Esophagus (tissue), 2 donors: Measurements from ENCODE around the gene SLC13A5. TPM values are rescaled to one million over a fixed set of nuclear protein-coding genes. Genes with fewer than 3 reads are reported as not detected.
"Not testable (repeated sequence)": the region's sequence is repeated elsewhere in the genome, so short reads cannot be mapped to it uniquely, and the experiment has no call there.

ENCODE experiments used
- H3K27ac ChIP-seq, 2 donors: one replicate each; pipeline ENCODE4 v1.5.1; 2013; ENCODE audit warnings: low read depth in 2 of 2, mild to moderate bottlenecking in 2 of 2, inconsistent platforms in 1 of 2, low read length in 1 of 2, moderate library complexity in 1 of 2
- H3K27me3 ChIP-seq, 2 donors: one replicate each; pipeline ENCODE4 v1.6.1; 2013; ENCODE audit warnings: low read length in 2 of 2, control low read depth in 1 of 2, mild to moderate bottlenecking in 1 of 2; ENCODE audit not compliant: insufficient read depth in 2 of 2, control insufficient read depth in 1 of 2
- H3K36me3 ChIP-seq, 2 donors: one replicate each; pipeline ENCODE4 v1.6.1; 2013; ENCODE audit warnings: low read length in 1 of 2; ENCODE audit not compliant: control insufficient read depth in 2 of 2, insufficient read depth in 2 of 2
- H3K4me1 ChIP-seq, 2 donors: one replicate each; pipeline ENCODE4 v1.6.1; 2013; ENCODE audit warnings: low read length in 1 of 2; ENCODE audit not compliant: control insufficient read depth in 2 of 2, insufficient read depth in 2 of 2
- H3K4me3 ChIP-seq, 2 donors: one replicate each; pipeline ENCODE4 v1.5.1; 2013; ENCODE audit warnings: low read length in 2 of 2, mild to moderate bottlenecking in 2 of 2, low read depth in 1 of 2, moderate library complexity in 1 of 2
- H3K9me3 ChIP-seq, 2 donors: one replicate each; pipeline ENCODE4 v1.6.1; 2013; ENCODE audit warnings: mild to moderate bottlenecking in 2 of 2, low read depth in 1 of 2, low read length in 1 of 2, moderate library complexity in 1 of 2; ENCODE audit not compliant: control insufficient read depth in 2 of 2, insufficient read depth in 1 of 2
- WGBS, 2 donors: extraction: QIAGEN DNeasy Blood & Tissue Kit; methylation state at CpG; one replicate each; pipeline ENCODE4 v1.1.7; 2013; 5-methylcytosine and 5-hydroxymethylcytosine counted together
- polyA plus RNA-seq, 2 donors: library from polyadenylated mRNA; stranded (reverse); fragments of 200-250 nt; gene quantifications; one replicate each; pipeline ENCODE4 v1.2.3, GENCODE V29; 2013
- donor health status: healthy with polysubstance abuse.
- donor health status: Bipolar disorder and iron deficiency.

The SLC13A5 gene
- polyA plus RNA-seq, 2 donors = 0.49 to 2.1 TPM

DNA sequence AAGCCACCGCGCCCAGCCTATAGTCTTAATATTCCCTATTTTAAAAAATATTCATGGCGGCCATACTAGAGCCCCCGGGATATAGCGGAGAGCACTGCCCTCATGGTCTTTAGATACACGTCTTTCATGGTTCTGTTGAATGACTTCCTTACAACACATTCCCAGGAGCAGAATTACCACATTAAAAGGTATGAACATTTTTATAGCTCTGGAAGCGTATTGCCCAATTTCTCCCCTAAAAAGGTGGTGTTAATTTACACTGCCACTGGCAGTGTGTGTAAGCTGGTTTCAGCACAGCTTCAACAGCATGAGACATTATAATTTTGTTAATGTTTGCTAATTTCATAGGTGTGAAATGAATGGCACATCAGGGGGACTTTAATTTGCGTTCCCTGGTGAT is 42.6 kb downstream of the SLC13A5 start:
- H3K4me1 ChIP-seq = peaks cover 3 to 13% of the 10 kb centered on the region in 2 donors

DNA sequence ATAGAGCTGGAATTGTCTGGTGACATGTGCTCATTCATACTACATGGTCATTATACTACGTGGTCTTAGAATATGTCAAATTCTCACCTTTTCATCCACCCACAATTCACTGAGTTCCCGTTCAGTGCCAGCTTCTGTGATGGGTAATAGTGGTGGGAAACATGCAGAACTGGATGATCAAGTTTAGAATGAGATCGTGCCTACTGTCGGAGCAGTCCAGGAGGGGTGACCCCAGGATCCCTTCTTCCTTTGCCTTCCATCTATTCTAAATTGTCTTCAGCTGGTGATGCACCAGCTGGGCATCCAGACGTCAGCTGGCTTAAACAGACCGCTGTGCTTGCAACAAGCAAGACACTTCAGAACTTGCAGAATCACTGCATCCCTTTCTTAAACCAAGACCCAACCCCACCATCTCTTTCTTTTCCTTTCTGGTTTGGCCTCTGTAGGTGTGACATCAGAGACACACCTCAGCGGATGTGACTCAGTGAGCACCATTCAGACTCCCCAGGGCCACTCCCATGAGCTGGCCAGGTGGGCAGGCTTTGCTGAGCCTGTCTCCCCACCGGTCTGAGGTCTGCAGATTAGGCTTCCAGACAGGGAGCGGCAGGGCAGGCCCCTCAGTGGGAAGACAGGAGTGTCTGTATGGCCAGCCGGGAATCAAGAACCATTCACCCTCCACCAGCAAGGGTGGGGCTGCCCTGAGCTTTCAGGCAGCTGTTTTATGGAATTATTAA is 43.5 kb downstream of the SLC13A5 start:
- Histone ChIP-seq H3K4me1 (peaks cover 3 to 8% of the 10 kb centered on the region in 2 donors), H3K27me3 (no peaks in the 10 kb centered on the region), H3K27ac (peak overlapping the region; percentile 88 to 99), H3K4me3 (no peak overlapping the region), H3K36me3 (no peaks in the 10 kb centered on the region), H3K9me3 (no peaks in the 10 kb centered on the region)
- WGBS, 2 donors = 49 to 60% methylated on average over 10 of the region's 10 CpGs

More for the DNA sequence above, 42.6 kb downstream of the SLC13A5 start:
- H3K27me3 ChIP-seq = no peaks in the 10 kb centered on the region
- WGBS, 2 donors = 88 to 89% methylated on average over 8 of the region's 8 CpGs
- no peak overlapping the region for H3K4me3 ChIP-seq
- no peaks in the 10 kb centered on the region for H3K36me3 ChIP-seq
- peaks cover 0 to 2% of the 10 kb centered on the region in 2 donors for H3K9me3 ChIP-seq
- H3K27ac ChIP-seq = peak overlapping the region; percentile 63 to 81

DNA sequence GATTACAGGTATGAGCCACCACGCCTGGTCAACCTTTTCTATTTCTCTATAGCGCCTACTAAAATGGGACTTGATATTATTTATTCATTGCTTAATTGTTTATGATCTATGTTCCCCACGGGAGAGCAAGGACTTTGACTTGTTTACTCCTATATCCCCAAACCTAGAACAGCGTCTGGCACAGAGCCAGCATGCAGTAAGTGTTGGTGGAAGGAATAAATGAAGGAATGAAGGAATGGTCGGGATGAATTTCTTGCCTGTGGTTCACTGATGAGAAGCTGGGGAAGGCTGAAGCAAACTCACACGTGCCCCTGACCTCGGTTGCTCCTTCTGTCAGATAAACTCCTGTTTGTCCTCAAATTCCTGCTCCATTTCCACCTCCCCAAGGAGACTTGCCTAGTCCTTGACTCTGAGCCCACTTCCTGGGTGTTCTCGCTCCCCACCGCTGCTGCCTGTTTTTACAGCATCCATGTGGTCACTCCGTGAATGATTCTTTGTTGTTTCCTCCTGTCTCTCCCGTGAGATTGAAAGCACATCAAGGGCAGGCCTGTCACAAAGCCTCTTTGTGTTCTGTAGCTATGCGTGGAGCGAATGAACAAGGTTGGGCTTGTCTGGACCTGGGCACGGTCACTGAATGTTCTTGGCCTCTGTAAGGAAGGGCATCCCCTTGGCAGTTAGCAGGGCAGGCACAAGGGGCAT is 44.3 kb downstream of the SLC13A5 start:
- Histone ChIP-seq H3K4me3 (no peak overlapping the region), H3K36me3 (no peaks in the 10 kb centered on the region), H3K27ac (peak overlapping the region; percentile 88 to 99), H3K27me3 (no peaks in the 10 kb centered on the region), H3K9me3 (no peaks in the 10 kb centered on the region), H3K4me1 (peaks cover 3 to 8% of the 10 kb centered on the region in 2 donors)
- WGBS, 2 donors = 62% methylated on average over 14 of the region's 14 CpGs

DNA sequence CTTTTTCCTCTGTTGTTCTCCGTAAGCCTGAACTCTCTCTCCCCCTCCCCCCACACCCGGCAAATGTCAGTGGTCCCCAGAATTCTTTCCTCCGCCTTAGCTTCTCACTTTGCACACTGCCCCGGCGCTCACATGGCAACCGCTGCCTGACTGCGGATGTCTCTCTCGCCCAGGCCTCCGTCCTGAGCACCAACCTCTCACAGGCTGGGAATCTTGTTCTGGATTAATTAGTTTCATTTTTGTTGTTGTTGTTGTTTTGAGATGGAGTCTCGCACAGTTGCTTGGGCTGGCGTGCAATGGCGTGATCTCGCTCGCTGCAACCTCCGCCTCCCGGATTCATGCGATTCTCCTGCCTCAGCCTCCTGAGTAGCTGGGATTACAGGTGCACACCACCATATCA is 45.0 kb downstream of the SLC13A5 start:
- Histone ChIP-seq H3K9me3 (no peaks in the 10 kb centered on the region), H3K4me3 (no peak overlapping the region), H3K27me3 (no peaks in the 10 kb centered on the region), H3K36me3 (no peaks in the 10 kb centered on the region), H3K27ac (peak overlapping the region in 1 of 2 donors; percentile 34), H3K4me1 (peaks cover 3 to 8% of the 10 kb centered on the region in 2 donors)
- 91% methylated on average over 17 of the region's 17 CpGs for WGBS, 2 donors

DNA sequence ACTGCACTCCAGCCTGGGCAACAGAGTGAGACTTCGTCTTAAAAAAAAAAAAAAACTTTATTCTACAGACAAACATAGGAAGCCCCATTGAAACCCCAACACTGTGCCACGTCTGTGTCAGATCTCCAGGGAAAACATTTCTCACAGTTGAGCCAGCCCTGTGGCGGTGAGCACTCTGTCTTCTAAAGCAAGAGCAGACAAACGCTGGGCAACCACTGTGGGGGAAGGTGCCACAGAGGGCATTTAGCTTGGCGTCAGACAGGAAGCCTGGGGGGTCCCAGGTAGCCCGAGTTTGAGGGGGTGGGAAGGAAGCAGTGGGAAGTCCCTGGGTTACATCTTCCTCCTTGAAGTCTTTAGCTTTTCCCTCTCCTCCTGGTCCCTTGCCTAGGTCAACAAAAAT is 45.7 kb downstream of the SLC13A5 start:
- Histone ChIP-seq H3K27me3 (no peaks in the 10 kb centered on the region), H3K36me3 (no peaks in the 10 kb centered on the region), H3K4me3 (no peak overlapping the region), H3K27ac (no peak overlapping the region), H3K9me3 (no peaks in the 10 kb centered on the region), H3K4me1 (peaks cover 3 to 8% of the 10 kb centered on the region in 2 donors)
- 51 to 58% methylated on average over 6 of the region's 6 CpGs for WGBS, 2 donors

DNA sequence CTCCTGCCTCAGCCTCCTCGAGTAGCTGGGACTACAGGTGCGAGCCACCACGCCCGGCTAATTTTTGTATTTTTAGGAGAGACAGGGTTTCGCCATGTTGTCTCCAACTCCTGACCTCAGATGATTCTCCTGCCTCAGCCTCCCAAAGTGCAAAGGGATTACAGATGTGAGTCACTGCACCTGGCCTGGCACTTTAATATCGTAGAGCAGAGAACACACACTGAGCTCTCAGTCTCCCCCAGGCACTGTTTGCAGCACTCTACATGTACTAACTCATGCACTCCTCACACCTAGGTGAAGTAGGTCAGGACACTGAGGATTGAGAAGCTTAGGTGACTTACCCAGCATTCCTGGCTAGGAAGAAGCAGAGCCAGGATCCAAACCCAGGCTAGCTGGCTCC is 46.6 kb downstream of the SLC13A5 start:
- 57 to 73% methylated on average over 6 of the region's 6 CpGs for WGBS, 2 donors
- Histone ChIP-seq H3K27me3 (no peaks in the 10 kb centered on the region), H3K4me3 (no peak overlapping the region), H3K27ac (peak overlapping the region; percentile 87 to 89), H3K36me3 (no peaks in the 10 kb centered on the region), H3K4me1 (peaks cover 3 to 8% of the 10 kb centered on the region in 2 donors), H3K9me3 (no peaks in the 10 kb centered on the region)

DNA sequence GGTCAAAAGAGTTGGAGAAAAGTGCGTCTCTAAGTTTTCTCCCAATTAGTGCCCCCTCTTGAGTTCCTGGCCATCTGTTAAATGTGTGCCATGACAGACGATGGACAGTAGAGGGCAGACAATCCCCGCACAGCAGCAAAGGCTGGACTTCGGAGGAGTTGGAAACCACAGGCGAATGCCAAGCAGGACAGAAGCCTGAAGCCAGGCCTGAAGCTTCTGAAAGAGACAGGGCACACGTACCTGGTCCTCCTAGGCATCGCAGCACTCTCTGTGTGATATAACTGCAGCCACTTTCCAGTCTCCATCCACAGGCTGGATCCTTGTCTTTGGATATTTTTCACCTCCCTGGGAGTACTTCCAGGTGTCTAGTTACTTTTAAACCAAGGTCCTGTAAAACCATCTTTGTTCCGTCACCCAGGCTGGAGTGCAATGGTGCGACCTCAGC is 47.1 kb downstream of the SLC13A5 start:
- H3K9me3 ChIP-seq = no peaks in the 10 kb centered on the region
- H3K4me3 ChIP-seq = no peak overlapping the region
- H3K36me3 ChIP-seq = no peaks in the 10 kb centered on the region
- H3K27ac ChIP-seq = peak overlapping the region; percentile 66 to 87
- 9 to 11% methylated on average over 9 of the region's 9 CpGs for WGBS, 2 donors
- H3K27me3 ChIP-seq = no peaks in the 10 kb centered on the region
- peaks cover 3 to 7% of the 10 kb centered on the region in 2 donors for H3K4me1 ChIP-seq

DNA sequence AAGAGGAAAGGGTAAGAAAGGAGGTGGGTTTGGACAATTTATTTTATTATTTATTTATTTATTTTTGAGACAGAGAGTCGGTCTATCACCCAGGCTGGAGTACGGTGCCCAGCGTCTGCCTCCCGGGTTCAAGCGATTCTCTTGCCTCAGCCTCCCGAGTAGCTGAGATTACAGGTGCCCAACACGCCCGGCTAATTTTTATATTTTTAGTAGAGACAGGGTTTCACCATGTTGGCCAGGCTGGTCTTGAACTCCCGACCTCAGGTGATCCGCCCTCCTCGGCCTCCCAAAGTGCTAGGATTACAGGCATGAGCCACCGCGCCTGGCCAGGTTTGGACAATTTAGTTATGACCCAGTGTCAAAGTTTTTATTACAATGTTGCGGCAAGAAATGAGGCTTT is 50.0 kb downstream of the SLC13A5 start:
- not testable (repeated sequence) for H3K4me1 ChIP-seq, H3K27ac ChIP-seq, H3K27me3 ChIP-seq, H3K9me3 ChIP-seq, H3K36me3 ChIP-seq, H3K4me3 ChIP-seq
- 92 to 93% methylated on average over 14 of the region's 14 CpGs for WGBS, 2 donors

DNA sequence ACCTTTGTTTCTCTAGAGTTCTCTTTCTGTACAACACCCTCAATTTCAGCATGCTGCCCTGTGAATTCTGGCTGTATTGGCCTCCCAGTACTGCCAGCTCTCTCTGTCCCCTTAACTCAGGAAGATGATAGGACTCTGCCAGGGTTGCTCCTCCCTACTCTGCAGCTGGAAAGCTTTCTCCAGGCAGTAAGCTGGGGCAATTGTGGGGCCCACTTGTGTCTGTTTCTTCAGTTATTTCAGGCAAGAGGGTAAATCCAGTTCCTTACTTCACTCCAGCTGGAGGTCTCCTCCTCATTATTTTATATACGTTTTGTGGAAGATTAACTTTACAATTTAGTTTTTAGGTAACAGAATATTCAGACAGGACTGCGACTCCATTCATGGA is 51.7 kb downstream of the SLC13A5 start:
- H3K4me3 ChIP-seq = no peak overlapping the region
- H3K27ac ChIP-seq = no peak overlapping the region
- no peaks in the 10 kb centered on the region for H3K36me3 ChIP-seq
- 77 to 85% methylated on average over 2 of the region's 2 CpGs for WGBS, 2 donors
- peaks cover 3% of the 10 kb centered on the region in 2 donors for H3K4me1 ChIP-seq
- H3K9me3 ChIP-seq = no peaks in the 10 kb centered on the region
- H3K27me3 ChIP-seq = no peaks in the 10 kb centered on the region
